Muscle of leg (tissue), 11 donors: ENCODE measurements around the gene SOHLH2. TPM values are rescaled to one million over a fixed set of nuclear protein-coding genes. Genes with fewer than 3 reads are reported as not detected.
A peak's percentile ranks its signal among the peaks of the same experiment; 100 is the strongest.

Experiments used
- DNase-seq: peaks from one replicate; pipeline ENCODE4 v3.0.0; 2013
- H3K27ac ChIP-seq: one replicate; pipeline ENCODE4 v1.5.1; 2013; ENCODE audit warnings: mild to moderate bottlenecking, low read length, control low read depth
- H3K27me3 ChIP-seq: one replicate; pipeline ENCODE4 v1.6.1; 2013; ENCODE audit warnings: low read length; ENCODE audit not compliant: control insufficient read depth, insufficient read depth
- H3K36me3 ChIP-seq: one replicate; pipeline ENCODE4 v1.6.1; 2013; ENCODE audit warnings: low read length; ENCODE audit not compliant: control insufficient read depth, insufficient read depth
- H3K4me1 ChIP-seq: one replicate; pipeline ENCODE4 v1.6.1; 2013; ENCODE audit warnings: low read length; ENCODE audit not compliant: control insufficient read depth, insufficient read depth
- H3K4me3 ChIP-seq: one replicate; pipeline ENCODE4 v1.5.1; 2013; ENCODE audit warnings: low read length, control low read depth
- H3K9me3 ChIP-seq: replicated peaks from 2 replicates; pipeline ENCODE4 v1.6.1; 2013; ENCODE audit warnings: low read depth, low read length; ENCODE audit not compliant: control insufficient read depth
- WGBS: methylation state at CpG from one replicate; pipeline ENCODE4 v1.1.5; 2013; ENCODE audit warnings: missing lambda C conversion rate; ENCODE audit not compliant: insufficient coverage; 5-methylcytosine and 5-hydroxymethylcytosine counted together
- polyA plus RNA-seq, 8 donors: library from polyadenylated mRNA; unstranded; fragments of 120-200 nt; gene quantifications; one replicate each; pipeline versions ENCODE4 v1.2.1 to v1.2.3, GENCODE V29; 2013; ENCODE audit warnings: inconsistent platforms in 1 of 8, low replicate concordance in 1 of 8; ENCODE audit not compliant: insufficient read length in 8 of 8, insufficient read depth in 1 of 8
- total RNA-seq: library from RNA; stranded (reverse); fragments of 120-200 nt; gene quantifications from one replicate; pipeline ENCODE4 v1.2.4, GENCODE V29; 2013

SOHLH2 gene
- total and polyA plus RNA-seq, 9 donors, result 3.3 to 7.4 (median 4.6) TPM

GRCh38 chr13:36124236-36124822 is 90.0 kb downstream of the SOHLH2 start:
- H3K27ac ChIP-seq, result no peak overlapping the region
- H3K9me3 ChIP-seq, result no peaks in the 10 kb centered on the region
- H3K27me3 ChIP-seq, result no peaks in the 10 kb centered on the region
- peaks cover 13% of the 10 kb centered on the region for H3K4me1 ChIP-seq
- DNase-seq, result peak; percentile 50
- no CpG with 5 or more reads among the region's 6 CpGs for WGBS
- no peak overlapping the region for H3K4me3 ChIP-seq
- H3K36me3 ChIP-seq, result peaks cover 16% of the 10 kb centered on the region

Other genes with a start within 250 kb of the SOHLH2 start
- 71.9 TPM for gene DCLK1, start 83.2 kb downstream of the SOHLH2 start, total RNA-seq
- 100 to 1,000 TPM in 1 of 8 donors, 10 to 100 TPM in 7; 42.0 to 109 (median 90.8) TPM for gene DCLK1, start 83.2 kb downstream of the SOHLH2 start, polyA plus RNA-seq
- gene CCDC169, start 83.3 kb upstream of the SOHLH2 start, total RNA-seq, result 4.3 TPM
- 1 to 10 TPM; 2.0 to 5.3 (median 3.0) TPM for gene CCDC169, start 83.3 kb upstream of the SOHLH2 start, polyA plus RNA-seq
- gene SPART, start 131.8 kb upstream of the SOHLH2 start, total RNA-seq, result 78.7 TPM
- 10 to 100 TPM; 51.7 to 78.3 (median 68.8) TPM for gene SPART, start 131.8 kb upstream of the SOHLH2 start, polyA plus RNA-seq
- gene CCNA1, start 217.9 kb upstream of the SOHLH2 start, total RNA-seq, result 0.75 TPM
- gene CCNA1, start 217.9 kb upstream of the SOHLH2 start, polyA plus RNA-seq, result 1 to 10 TPM in 5 of 8 donors, under 1 TPM in 3; 0.82 to 1.3 (median 1.0) TPM